ENCODE data around the gene TNFAIP8L3. TPM values are rescaled to one million over a fixed set of nuclear protein-coding genes. Genes with fewer than 3 reads are reported as not detected.

TNFAIP8L3 gene
- total RNA-seq, 2 experiments from 2014 or later = not detected

DNA sequence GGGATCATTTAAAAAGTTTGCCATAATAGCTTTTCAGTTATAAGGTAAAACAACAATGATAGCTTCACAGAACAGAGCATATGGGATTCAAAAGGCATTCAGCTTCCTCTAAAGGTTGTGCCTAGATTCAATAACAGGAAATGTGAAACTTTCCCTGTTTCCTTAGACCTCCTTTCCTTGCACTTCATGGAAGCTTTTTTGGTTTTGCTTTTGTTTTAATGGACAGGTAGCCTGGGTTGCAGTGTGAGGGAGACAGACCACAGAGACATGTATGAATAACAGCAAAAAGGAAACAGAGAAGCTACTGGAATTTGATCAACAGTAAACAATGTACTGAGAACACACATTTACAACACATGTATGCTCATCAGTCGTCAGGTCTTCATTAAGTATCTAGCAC is 2.3 kb upstream of the TNFAIP8L3 start:
- H3K27ac Mint-ChIP-seq = no peak overlapping the region
- DNase-seq = no peak
- H3K4me1 ChIP-seq (ENCODE audit: insufficient read depth, low read length) = peaks cover 11% of the 10 kb centered on the region
- H3K9me3 Mint-ChIP-seq = no peaks in the 10 kb centered on the region
- H3K27me3 Mint-ChIP-seq = peaks cover 81% of the 10 kb centered on the region
- no peaks in the 10 kb centered on the region for H3K36me3 ChIP-seq (ENCODE audit: insufficient read depth, low read length)
- H3K4me3 Mint-ChIP-seq = no peak overlapping the region
- H3K27ac ChIP-seq (ENCODE audit: low read depth in 1 of 2, low read length in 2 of 2) = no peak overlapping the region
- peaks cover 29 to 74% of the 10 kb centered on the region in 2 experiments for H3K27me3 ChIP-seq (ENCODE audit: control insufficient read depth in 1 of 2, insufficient read depth in 2 of 2, low read length in 2 of 2)
- no peaks in the 10 kb centered on the region for H3K36me3 Mint-ChIP-seq (ENCODE audit: low read depth)
- ATAC-seq (ENCODE audit: poor library complexity) = no peak
- no peaks in the 10 kb centered on the region for H3K4me1 Mint-ChIP-seq (ENCODE audit: low read depth)
- intact Hi-C loops (cut with DNase I, micrococcal nuclease) = no loop called here
- TF ChIP-seq, protein P1, sequence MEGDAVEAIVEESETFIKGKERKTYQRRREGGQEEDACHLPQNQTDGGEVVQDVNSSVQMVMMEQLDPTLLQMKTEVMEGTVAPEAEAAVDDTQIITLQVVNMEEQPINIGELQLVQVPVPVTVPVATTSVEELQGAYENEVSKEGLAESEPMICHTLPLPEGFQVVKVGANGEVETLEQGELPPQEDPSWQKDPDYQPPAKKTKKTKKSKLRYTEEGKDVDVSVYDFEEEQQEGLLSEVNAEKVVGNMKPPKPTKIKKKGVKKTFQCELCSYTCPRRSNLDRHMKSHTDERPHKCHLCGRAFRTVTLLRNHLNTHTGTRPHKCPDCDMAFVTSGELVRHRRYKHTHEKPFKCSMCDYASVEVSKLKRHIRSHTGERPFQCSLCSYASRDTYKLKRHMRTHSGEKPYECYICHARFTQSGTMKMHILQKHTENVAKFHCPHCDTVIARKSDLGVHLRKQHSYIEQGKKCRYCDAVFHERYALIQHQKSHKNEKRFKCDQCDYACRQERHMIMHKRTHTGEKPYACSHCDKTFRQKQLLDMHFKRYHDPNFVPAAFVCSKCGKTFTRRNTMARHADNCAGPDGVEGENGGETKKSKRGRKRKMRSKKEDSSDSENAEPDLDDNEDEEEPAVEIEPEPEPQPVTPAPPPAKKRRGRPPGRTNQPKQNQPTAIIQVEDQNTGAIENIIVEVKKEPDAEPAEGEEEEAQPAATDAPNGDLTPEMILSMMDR (IDR thresholded peaks at IDR 0.05) = no peak
- no peak overlapping the region for H3K4me3 ChIP-seq (ENCODE audit: low read length)
- ChIA-PET CTCF (no interaction called here), POLR2A (no interaction called here)
- H3K9me3 ChIP-seq (ENCODE audit: control insufficient read depth in 1 of 2, insufficient read depth in 1 of 2, low read length in 2 of 2) = peaks cover 0 to 5% of the 10 kb centered on the region in 2 experiments

DNA sequence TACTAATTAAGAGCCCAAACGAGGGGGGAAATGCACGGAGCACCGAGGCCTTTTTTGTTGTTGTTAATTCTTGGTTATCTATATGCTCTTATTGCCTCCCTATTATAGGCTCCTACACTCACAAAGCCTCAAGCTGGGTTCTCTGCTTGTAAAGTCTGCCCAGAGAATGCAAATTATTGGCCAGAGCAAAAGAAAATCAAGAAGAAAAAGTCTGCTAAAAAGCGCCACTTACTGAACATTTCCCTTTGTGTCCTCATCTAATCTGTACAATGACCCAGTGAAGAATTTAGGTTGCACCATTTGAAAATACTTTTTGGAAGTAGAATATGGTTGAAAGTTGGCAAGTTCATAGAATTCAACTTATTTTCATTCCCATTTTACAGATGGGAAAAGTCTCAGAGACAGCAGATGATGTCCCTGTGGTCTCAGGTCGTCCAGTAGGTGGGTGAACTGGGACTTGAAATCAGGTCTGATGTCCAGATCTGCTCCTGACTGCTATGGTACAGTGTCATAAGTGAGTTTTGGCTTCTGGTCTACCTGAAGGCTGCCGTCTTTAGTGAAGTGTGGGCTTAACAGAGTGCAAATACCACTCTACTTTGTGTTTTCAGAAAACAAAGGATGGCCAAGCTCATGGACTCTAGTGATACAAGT is 1.1 kb upstream of the TNFAIP8L3 start:
- Histone ChIP-seq H3K36me3 (ENCODE audit: insufficient read depth, low read length) (no peaks in the 10 kb centered on the region), H3K4me3 (ENCODE audit: low read length) (no peak overlapping the region), H3K4me1 (ENCODE audit: insufficient read depth, low read length) (peaks cover 11% of the 10 kb centered on the region), H3K27me3 (ENCODE audit: control insufficient read depth in 1 of 2, insufficient read depth in 2 of 2, low read length in 2 of 2) (peaks cover 31 to 78% of the 10 kb centered on the region in 2 experiments), H3K9me3 (ENCODE audit: control insufficient read depth in 1 of 2, insufficient read depth in 1 of 2, low read length in 2 of 2) (peaks cover 0 to 5% of the 10 kb centered on the region in 2 experiments), H3K27ac (ENCODE audit: low read depth in 1 of 2, low read length in 2 of 2) (no peak overlapping the region)
- H3K4me3 Mint-ChIP-seq = no peak overlapping the region
- H3K9me3 Mint-ChIP-seq = no peaks in the 10 kb centered on the region
- intact Hi-C loops (cut with DNase I, micrococcal nuclease) = no loop called here
- H3K36me3 Mint-ChIP-seq (ENCODE audit: low read depth) = no peaks in the 10 kb centered on the region
- ATAC-seq (ENCODE audit: poor library complexity) (no peak), DNase-seq (no peak)
- H3K27me3 Mint-ChIP-seq = peaks cover 87% of the 10 kb centered on the region
- ChIA-PET CTCF (no interaction called here), POLR2A (no interaction called here)
- no peak overlapping the region for H3K27ac Mint-ChIP-seq
- TF ChIP-seq, protein P1 (IDR thresholded peaks at IDR 0.05) = no peak
- no peaks in the 10 kb centered on the region for H3K4me1 Mint-ChIP-seq (ENCODE audit: low read depth)

- no peak overlapping the region for H3K4me3 ChIP-seq (ENCODE audit: low read length)
- no peaks in the 10 kb centered on the region for H3K9me3 Mint-ChIP-seq
- DNase-seq = peak in 1 of 14 experiments; percentile 4
- intact Hi-C loops (cut with DNase I, micrococcal nuclease) = no loop called here
- H3K27ac Mint-ChIP-seq = no peak overlapping the region
- ChIA-PET CTCF (no interaction called here), POLR2A (no interaction called here)
- H3K27ac ChIP-seq (ENCODE audit: low read depth in 1 of 2, low read length in 2 of 2) = no peak overlapping the region
- H3K27me3 Mint-ChIP-seq = peaks cover 86% of the 10 kb centered on the region
- peaks cover 11% of the 10 kb centered on the region for H3K4me1 ChIP-seq (ENCODE audit: insufficient read depth, low read length)
- peaks cover 0 to 5% of the 10 kb centered on the region in 2 experiments for H3K9me3 ChIP-seq (ENCODE audit: control insufficient read depth in 1 of 2, insufficient read depth in 1 of 2, low read length in 2 of 2)
- H3K4me1 Mint-ChIP-seq (ENCODE audit: low read depth) = no peaks in the 10 kb centered on the region
- H3K27me3 ChIP-seq (ENCODE audit: control insufficient read depth in 1 of 2, insufficient read depth in 2 of 2, low read length in 2 of 2) = peaks cover 30 to 63% of the 10 kb centered on the region in 2 experiments
- no peak for ATAC-seq (ENCODE audit: poor library complexity)
- no peaks in the 10 kb centered on the region for H3K36me3 Mint-ChIP-seq (ENCODE audit: low read depth)
- no peaks in the 10 kb centered on the region for H3K36me3 ChIP-seq (ENCODE audit: insufficient read depth, low read length)
- TF ChIP-seq, protein P1 (IDR thresholded peaks at IDR 0.05) = no peak
- no peak overlapping the region for H3K4me3 Mint-ChIP-seq
These were observed 684 bp downstream of the TNFAIP8L3 start for GRCh38 chr15:51093839-51094605.

Measured in CD4-positive, alpha-beta T cell (primary cell).